GM21390 (cell line): ENCODE data around the gene DQX1.
A peak's percentile ranks its signal among the peaks of the same experiment; 100 is the strongest.

Experiments
- ATAC-seq: cut with Tn5 transposase; IDR thresholded peaks from one replicate; pipeline ENCODE4 v1.9.1; 2021; ENCODE audit not compliant: unreplicated experiment

DQX1 gene

DNA sequence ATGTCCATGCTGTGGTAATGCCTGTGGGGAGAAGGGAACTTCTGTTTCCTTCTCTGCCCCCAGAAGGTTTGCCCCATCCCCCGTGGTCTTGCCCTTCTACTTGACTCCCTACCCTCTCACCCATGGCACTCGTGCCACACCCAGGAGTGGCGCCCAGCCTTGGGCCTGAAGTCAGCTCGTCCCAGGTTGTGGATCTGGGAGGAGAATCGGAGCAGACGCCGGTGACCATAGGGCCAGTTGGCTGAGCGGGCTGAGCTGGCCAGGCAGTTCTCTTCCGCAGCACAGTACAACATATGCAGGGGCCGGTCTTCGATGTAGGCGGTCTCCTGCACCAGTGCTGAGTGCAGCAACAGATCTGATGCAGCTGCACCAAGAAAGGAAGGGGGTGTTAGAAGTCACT, 8.4 kb upstream of the DQX1 start:
- no peak for ATAC-seq

DNA sequence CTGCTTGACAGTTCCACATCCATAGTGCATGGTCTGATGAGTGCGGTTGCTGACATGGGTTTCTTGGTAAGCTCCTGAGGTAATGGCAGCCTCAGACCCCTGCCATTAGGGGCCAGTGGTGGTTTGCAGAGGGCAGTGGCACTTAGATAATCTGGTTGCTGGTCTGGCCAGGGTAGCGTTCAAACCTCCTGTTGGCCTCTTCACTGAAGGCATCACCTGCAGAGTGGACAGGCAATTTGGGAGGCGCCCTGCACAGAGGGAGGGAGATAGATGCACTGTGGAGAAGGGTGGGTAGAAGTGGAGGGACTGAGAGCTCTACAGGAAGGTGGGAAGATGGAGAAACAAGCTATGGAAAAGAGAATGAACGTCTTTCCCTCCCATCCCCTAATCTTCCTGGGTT, 7.4 kb upstream of the DQX1 start:
- no peak for ATAC-seq

DNA sequence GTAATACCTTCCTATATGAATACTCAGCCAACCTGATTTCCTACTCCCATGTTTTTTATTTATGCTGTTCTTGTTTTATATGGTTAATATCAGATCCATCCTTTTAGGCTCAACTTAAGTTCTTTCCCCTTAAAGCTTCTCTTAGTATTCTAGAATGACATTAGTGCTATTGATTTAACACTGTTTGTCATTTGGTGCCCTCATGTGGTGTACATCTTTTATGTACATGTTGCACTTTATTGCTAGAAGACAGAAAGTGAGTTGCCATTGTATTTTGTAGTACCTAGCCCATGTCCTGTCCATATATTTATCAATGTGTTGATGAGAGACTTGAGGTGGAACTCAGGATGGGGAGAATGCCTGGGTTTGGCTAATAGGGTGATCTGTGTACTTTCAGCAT, 6.2 kb upstream of the DQX1 start:
- ATAC-seq, result no peak

GRCh38 chr2:74531666-74532065, 5.6 kb upstream of the DQX1 start:
- no peak for ATAC-seq

GRCh38 chr2:74530239-74531187, 4.5 kb upstream of the DQX1 start:
- ATAC-seq, result no peak

GRCh38 chr2:74529357-74530238, 3.6 kb upstream of the DQX1 start, which contains the start of the genes AUP1 and HTRA2:
AUP1 (minus strand) TSS chr2:74529706; CDS start chr2:74529629, 77 bp downstream.
HTRA2 (plus strand) TSS chr2:74529933; CDS start chr2:74530007, 74 bp downstream.
- peak; percentile 81 for ATAC-seq

DNA sequence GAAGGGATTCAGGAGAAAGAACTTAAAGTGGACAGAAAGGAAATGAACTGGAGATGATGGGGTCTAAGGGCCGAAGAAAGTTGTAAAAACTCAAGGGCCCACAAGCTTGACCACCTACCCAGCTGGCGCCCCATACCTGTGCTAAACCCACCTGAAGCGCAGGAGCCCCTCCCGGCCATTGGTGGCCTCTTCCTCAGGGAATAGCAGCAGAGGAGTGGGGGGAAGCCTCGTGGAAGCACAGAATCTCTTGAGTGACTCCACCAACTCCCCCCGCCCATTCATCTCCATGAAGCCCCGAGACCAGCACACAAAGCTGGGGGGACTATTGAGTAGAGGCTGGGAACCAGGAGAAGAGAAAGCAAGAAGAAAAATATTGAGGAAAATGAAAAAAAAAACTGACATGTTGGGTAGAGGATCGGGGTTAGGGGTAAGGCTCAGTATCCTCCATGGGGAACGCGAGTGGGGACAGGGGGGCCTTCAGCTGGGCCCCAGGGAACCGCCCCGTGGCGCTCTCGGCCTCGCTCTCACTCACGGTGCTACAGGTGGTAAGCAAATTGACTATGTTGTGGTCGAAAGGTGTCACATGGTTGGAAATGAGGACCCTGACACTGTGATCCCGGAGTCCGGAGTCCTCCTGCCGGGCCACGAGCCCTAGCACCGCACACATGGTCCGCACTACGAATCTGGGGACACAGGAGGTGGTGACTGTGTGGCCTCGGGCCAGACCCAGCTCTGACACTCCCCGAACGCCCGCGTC, 2.7 kb upstream of the DQX1 start:
- ATAC-seq, result peak; percentile 7

GRCh38 chr2:74527741-74528140, 1.7 kb upstream of the DQX1 start:
- ATAC-seq, result no peak

- ATAC-seq, result no peak
Observed at GRCh38 chr2:74526649-74527230, 709 bp upstream of the DQX1 start.

DNA sequence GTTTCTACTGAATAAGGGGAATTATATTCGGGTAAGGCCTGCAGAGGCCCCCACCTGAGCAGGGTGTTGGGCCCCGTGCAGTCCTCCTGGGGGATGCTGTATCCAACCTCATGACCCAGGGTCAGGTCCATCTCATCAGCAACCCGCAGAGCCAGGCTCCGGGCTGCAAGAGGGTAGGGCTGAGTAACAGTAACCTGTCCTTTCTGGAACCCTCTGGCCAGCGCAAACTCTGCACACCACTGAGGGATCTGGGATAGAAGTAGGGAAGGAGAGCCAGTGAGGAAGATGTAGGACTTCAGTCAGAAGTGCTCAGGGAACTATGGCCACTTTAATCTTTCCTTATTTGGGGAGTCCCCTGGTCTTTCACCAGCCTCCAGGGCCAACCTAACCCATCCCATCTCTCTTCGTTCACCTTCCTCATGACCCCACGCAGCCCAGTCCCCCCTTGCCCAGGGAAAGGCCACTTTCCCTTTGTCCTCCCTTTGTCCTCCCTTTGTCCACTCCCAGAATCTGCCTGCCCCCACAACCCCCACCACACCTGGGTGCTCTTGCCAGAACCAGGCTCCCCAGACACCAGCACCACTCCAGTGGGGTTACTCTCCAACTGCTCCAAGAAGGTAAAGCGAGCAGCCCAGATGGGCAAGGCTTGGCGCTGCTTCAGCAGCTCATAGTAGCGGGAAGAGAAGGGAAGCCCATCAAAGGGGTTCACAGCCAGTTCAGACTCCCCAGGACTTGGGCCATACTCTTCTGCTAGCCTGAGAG, 895 bp downstream of the DQX1 start:
- ATAC-seq, result no peak

DNA sequence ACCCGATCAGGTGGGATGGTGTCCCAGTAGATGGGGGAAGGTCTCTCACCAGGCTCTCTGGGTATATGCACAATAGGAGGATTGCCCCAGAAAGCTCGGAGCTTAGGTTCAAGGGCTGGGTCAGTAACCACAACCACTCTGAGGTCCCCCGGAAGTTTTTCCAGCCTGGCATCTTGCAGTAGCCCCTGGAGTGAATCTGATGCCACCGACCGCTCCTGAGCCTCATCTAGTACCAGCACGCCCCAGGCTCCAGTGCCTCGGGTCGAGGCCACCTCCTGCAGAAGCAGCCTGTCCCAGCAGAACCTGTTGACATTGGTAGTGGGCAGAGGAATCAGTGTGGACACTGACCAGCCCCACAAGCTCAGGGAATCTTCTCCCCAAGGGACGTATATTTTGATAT, 2.0 kb downstream of the DQX1 start:
- no peak for ATAC-seq

GRCh38 chr2:74522516-74522915, 3.5 kb downstream of the DQX1 start:
- ATAC-seq, result no peak

DNA sequence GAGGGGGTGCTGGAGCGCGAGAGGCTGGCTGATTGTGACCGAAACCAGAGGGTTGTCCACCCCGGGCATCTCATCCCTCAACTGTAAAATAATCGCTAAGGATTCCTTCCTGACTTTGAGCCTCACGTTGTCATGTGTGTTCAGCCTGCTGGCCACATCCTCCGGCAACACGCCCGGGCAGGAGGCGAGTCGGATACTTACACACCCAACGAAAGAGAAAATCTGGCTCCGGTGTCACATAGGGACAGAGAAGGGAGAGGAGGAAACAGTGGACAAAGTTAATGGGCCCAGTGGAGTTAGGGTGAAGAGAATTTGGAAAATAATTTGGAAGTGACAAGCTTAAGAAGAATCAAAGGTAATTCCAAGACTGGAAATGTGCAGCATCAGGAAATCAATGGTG, 9.4 kb downstream of the DQX1 start:
- no peak for ATAC-seq

GRCh38 chr2:74515981-74516633, 9.9 kb downstream of the DQX1 start:
- ATAC-seq, result peak; percentile 66

GRCh38 chr2:74515271-74515980, 10.6 kb downstream of the DQX1 start:
- no peak for ATAC-seq

GRCh38 chr2:74514368-74515270, 11.4 kb downstream of the DQX1 start, which contains the start of gene TLX2:
TLX2 (plus strand) TSS chr2:74514450; CDS start chr2:74514807, 357 bp downstream.
- no peak for ATAC-seq

DNA sequence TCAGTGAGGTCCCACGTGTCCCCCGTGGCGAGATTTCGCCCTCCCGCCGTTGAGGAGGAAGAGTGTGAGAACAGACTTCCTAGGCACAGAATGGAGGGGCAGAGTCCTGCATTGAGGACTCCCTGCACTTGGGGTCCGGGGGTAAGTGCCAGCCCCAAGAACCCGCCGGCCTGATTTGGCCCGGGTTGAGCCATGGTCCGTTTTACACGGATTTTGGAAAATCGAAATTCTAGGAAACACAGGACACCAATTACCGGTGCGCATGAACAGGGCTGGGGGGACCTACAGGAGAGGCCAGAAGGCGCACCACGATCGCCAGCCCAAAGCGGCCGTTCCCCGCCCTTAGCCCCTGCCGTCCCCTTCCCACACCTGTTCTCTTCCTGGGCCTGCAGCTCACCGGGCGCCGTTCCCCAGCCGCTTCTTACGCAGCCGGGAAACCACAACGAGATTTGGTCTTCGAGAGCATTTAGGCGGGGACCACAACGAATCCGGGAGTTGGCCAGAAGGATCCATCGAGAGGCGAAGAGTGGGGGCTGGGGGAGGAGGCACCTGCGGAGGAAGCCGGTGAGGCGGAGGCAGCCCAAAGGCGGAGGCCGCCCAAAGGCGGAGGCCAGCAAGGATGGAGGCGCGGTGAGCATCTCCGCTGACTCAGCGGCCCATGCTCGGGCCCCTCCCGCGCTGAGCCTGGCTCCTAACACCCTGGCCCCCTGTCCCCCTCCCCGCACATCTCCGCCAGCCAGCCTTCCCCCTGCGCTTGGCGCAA, 12.2 kb downstream of the DQX1 start:
- no peak for ATAC-seq
